ENCODE results near the gene ZC3H10.

DNA sequence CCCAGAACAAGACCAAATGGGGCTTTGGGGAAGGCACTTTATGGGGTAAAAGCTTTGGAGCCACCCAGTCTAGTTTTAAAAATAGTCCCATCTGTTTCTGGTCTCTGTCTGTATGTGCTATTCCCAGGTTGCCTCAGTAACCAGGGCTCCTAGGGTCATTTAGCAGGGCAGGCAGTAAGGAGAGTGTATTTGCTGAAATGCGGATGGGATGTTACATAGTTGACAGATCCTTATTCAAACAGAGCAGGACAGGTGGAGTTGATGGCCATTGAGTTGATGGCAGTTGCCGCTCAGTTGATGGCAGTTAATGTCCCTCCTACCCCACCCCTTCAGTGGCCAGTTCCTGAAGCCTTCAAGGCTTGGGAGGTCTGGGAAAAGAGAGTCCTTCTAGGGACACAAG is 4.6 kb downstream of the ZC3H10 start:
- TF ChIP-seq, protein P1, sequence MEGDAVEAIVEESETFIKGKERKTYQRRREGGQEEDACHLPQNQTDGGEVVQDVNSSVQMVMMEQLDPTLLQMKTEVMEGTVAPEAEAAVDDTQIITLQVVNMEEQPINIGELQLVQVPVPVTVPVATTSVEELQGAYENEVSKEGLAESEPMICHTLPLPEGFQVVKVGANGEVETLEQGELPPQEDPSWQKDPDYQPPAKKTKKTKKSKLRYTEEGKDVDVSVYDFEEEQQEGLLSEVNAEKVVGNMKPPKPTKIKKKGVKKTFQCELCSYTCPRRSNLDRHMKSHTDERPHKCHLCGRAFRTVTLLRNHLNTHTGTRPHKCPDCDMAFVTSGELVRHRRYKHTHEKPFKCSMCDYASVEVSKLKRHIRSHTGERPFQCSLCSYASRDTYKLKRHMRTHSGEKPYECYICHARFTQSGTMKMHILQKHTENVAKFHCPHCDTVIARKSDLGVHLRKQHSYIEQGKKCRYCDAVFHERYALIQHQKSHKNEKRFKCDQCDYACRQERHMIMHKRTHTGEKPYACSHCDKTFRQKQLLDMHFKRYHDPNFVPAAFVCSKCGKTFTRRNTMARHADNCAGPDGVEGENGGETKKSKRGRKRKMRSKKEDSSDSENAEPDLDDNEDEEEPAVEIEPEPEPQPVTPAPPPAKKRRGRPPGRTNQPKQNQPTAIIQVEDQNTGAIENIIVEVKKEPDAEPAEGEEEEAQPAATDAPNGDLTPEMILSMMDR (IDR thresholded peaks at IDR 0.05) = no peak
- no peak for TF ChIP-seq POLR2A (IDR thresholded peaks at IDR 0.05)

Data from adrenal gland (tissue), 5 donors.